HepG2 (cell line): ENCODE data around the gene LSM12.

Experiments
- ARID2 ChIP-seq: sonication (generic); formaldehyde crosslinking; IDR thresholded peaks from 2 replicates; pipeline ENCODE4 v1.8.1; 2022; ENCODE audit warnings: mild to moderate bottlenecking, missing genetic modification reagents, borderline replicate concordance
- EP300 ChIP-seq, 3 experiments: sonication (generic) in 1 of 3; formaldehyde crosslinking in 1 of 3; IDR thresholded peaks; 2 replicates each; pipeline versions ENCODE4 v1.5.1 to v1.6.1; 2011 to 2020; ENCODE audit warnings: low read depth in 2 of 3, low read length in 2 of 3, borderline replicate concordance in 1 of 3, improper control_type of control experiment in 1 of 3, mild to moderate bottlenecking in 1 of 3, missing genetic modification reagents in 1 of 3, moderate library complexity in 1 of 3
- EZH2 ChIP-seq: conservative IDR thresholded peaks from 2 replicates; pipeline ENCODE4 v1.6.1; 2012; ENCODE audit warnings: mild to moderate bottlenecking, low read depth, low read length, moderate library complexity
- GTF2F1 ChIP-seq: fragments of 150-350 bp; IDR thresholded peaks from 2 replicates; pipeline ENCODE4 v1.6.1; 2014; ENCODE audit warnings: low read length
- KDM1A ChIP-seq: IDR thresholded peaks from 2 replicates; pipeline ENCODE4 v1.6.1; 2016; ENCODE audit warnings: missing compliant biosample characterization
- POLR2A ChIP-seq, 2 experiments: IDR thresholded peaks; 2 replicates each; pipeline ENCODE4 v1.6.1; 2011; ENCODE audit warnings: low read depth in 2 of 2, low read length in 2 of 2, mild to moderate bottlenecking in 1 of 2, moderate library complexity in 1 of 2; ENCODE audit not compliant: insufficient read depth in 1 of 2
- RAD21 ChIP-seq: fragments of 450-650 bp; formaldehyde crosslinking; IDR thresholded peaks from 2 replicates; pipeline ENCODE4 v1.5.0; 2020; ENCODE audit warnings: mild to moderate bottlenecking
- RFX5 ChIP-seq: IDR thresholded peaks from 2 replicates; pipeline ENCODE4 v1.6.1; 2011; ENCODE audit warnings: low read depth, low read length, improper control_type of control experiment
- TCF7L2 ChIP-seq: IDR thresholded peaks from 2 replicates; pipeline ENCODE4 v1.6.1; 2011; ENCODE audit warnings: mild to moderate bottlenecking, low read depth, low read length, moderate library complexity
- ZNF644 ChIP-seq: IDR thresholded peaks from 2 replicates; pipeline ENCODE4 v1.6.1; 2016; ENCODE audit warnings: low read depth
- TF ChIP-seq, protein P1 (sequence below): sonication (generic); formaldehyde crosslinking; IDR thresholded peaks from 2 replicates; pipeline ENCODE4 v1.5.0; 2020; ENCODE audit warnings: mild to moderate bottlenecking, missing genetic modification reagents, moderate library complexity

DNA sequence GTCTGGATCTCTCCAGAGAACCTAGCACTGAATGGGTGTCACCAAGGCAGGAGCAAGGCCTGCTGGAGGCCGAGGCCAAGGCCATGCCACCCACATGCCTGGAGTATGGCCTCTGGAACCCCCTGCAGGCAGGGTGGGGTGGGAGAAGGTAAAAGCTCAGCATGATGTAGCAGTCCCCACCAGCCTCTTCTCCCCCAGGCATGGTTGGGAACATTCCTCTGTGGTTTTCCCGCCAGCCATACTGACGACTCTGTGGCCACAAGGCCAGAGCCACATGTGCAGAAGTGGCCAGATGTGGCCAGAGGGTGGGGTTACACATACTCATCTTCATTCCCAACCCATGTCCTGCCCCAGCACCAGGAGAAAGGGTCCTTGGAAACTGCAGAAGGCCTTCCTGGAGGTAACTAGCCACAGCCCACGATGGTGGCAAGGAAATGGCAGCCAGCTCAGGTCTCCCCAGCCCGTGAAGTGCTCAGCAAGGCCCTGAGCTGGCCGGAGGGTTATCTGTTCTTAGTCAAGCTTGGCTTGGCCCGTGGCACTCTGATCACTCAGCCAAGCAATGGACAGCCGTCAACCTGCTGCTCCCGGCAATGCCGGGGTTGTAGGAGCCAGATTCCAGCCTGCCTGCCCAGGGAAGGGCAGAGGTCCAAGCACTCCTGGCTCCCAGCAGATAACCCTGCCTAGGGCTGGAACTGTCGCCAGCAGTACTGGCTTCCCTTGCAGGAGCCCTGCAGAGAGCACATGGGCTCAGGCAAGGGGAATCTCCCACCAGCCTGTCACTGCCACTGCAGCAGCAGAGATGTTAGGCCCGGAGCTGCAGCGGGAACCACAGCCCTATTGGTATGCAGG lies 30.9 kb upstream of the LSM12 start:
- TF ChIP-seq, protein P1, sequence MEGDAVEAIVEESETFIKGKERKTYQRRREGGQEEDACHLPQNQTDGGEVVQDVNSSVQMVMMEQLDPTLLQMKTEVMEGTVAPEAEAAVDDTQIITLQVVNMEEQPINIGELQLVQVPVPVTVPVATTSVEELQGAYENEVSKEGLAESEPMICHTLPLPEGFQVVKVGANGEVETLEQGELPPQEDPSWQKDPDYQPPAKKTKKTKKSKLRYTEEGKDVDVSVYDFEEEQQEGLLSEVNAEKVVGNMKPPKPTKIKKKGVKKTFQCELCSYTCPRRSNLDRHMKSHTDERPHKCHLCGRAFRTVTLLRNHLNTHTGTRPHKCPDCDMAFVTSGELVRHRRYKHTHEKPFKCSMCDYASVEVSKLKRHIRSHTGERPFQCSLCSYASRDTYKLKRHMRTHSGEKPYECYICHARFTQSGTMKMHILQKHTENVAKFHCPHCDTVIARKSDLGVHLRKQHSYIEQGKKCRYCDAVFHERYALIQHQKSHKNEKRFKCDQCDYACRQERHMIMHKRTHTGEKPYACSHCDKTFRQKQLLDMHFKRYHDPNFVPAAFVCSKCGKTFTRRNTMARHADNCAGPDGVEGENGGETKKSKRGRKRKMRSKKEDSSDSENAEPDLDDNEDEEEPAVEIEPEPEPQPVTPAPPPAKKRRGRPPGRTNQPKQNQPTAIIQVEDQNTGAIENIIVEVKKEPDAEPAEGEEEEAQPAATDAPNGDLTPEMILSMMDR: peak; percentile 46
- TF ChIP-seq ARID2 (CRISPR knock-in tag) (no peak), POLR2A (IDR thresholded peaks at IDR 0.05; ENCODE audit: insufficient read depth in 1 of 2, low read depth in 2 of 2, low read length in 2 of 2) (0 out of 4 replicates have a peak, but pooled peaks of 1 of the 2 experiments have one; percentile 13), RAD21 (CRISPR knock-in tag) (no peak), TCF7L2 (no peak), EZH2 (no peak), KDM1A (CRISPR knock-in tag) (no peak), GTF2F1 (no peak), EP300 (IDR thresholded peaks at IDR 0.05; ENCODE audit: low read depth in 2 of 2, low read length in 2 of 2) (no peak), EP300 (CRISPR knock-in tag; IDR thresholded peaks at IDR 0.05; ENCODE audit: borderline replicate concordance) (no peak), ZNF644 (CRISPR knock-in tag) (no peak), RFX5 (no peak)
